ENCODE data around the gene THOP1.

The THOP1 gene

GRCh38 chr19:2804156-2805004 is 19.1 kb downstream of the THOP1 start:
- DNase-seq = no peak

GRCh38 chr19:2805261-2805900 is 20.1 kb downstream of the THOP1 start:
- no peak for DNase-seq

- DNase-seq = no peak
Measured at GRCh38 chr19:2805991-2806649, 20.8 kb downstream of the THOP1 start.

GRCh38 chr19:2806736-2807378 is 21.6 kb downstream of the THOP1 start:
- no peak for DNase-seq

GRCh38 chr19:2807379-2808128 is 22.3 kb downstream of the THOP1 start:
- no peak for DNase-seq

GRCh38 chr19:2808129-2808941 is 23.0 kb downstream of the THOP1 start:
- no peak for DNase-seq

GRCh38 chr19:2809387-2810140 is 24.3 kb downstream of the THOP1 start:
- no peak for DNase-seq

GRCh38 chr19:2810141-2811091 is 25.1 kb downstream of the THOP1 start:
- DNase-seq = no peak

- DNase-seq = no peak
Measured at GRCh38 chr19:2811221-2811722, 26.0 kb downstream of the THOP1 start.

GRCh38 chr19:2811735-2812413 is 26.6 kb downstream of the THOP1 start:
- DNase-seq = no peak

GRCh38 chr19:2812414-2813234 is 27.3 kb downstream of the THOP1 start:
- no peak for DNase-seq

- no peak for DNase-seq
Measured at GRCh38 chr19:2813235-2814160, 28.2 kb downstream of the THOP1 start.

GRCh38 chr19:2814426-2814825 is 29.1 kb downstream of the THOP1 start:
- no peak for DNase-seq

- no peak for DNase-seq
Measured at GRCh38 chr19:2815191-2815614, 29.9 kb downstream of the THOP1 start.

GRCh38 chr19:2815923-2816322 is 30.6 kb downstream of the THOP1 start:
- no peak for DNase-seq

GRCh38 chr19:2816641-2817040 is 31.3 kb downstream of the THOP1 start:
- DNase-seq = no peak

Data from activated naive CD4-positive, alpha-beta T cell treated with anti-CD3 and anti-CD28 coated beads, Interleukin-2, amount 50 U/mL, for 16 hours (primary cell).